ENCODE data around the gene ARHGAP42.

GRCh38 chr11:100687630-100688395, 725 bp downstream of the ARHGAP42 start:
- TF ChIP-seq CTCF (IDR thresholded peaks at IDR 0.05; ENCODE audit: low read length), result peak; percentile 50
- no peak for TF ChIP-seq EZH2 (IDR thresholded peaks at IDR 0.05; ENCODE audit: borderline replicate concordance, low read length)

All from OCI-LY1 (cell line).